ENCODE data around the gene CELF3. TPM values are rescaled to one million over a fixed set of nuclear protein-coding genes. Genes with fewer than 3 reads are reported as not detected.

CELF3 gene
- total RNA-seq, 2 experiments from 2014 or later: not detected

- ChIA-PET CTCF (interaction anchor here (0.8 to 1.1 kb wide), 2 partner anchors 112 to 134 kb away, joined by 3 to 4 read pairs; no protein-coding TSS in a partner anchor), POLR2A (no interaction called here)
- Mint-ChIP-seq H3K27me3 (no peaks in the 10 kb centered on the region), H3K4me1 (ENCODE audit: low read depth) (no peaks in the 10 kb centered on the region), H3K9me3 (no peaks in the 10 kb centered on the region), H3K4me3 (no peak overlapping the region), H3K36me3 (ENCODE audit: low read depth) (no peaks in the 10 kb centered on the region), H3K27ac (no peak overlapping the region)
- intact Hi-C loops (cut with micrococcal nuclease): no loop called here
- TF ChIP-seq, protein P1, sequence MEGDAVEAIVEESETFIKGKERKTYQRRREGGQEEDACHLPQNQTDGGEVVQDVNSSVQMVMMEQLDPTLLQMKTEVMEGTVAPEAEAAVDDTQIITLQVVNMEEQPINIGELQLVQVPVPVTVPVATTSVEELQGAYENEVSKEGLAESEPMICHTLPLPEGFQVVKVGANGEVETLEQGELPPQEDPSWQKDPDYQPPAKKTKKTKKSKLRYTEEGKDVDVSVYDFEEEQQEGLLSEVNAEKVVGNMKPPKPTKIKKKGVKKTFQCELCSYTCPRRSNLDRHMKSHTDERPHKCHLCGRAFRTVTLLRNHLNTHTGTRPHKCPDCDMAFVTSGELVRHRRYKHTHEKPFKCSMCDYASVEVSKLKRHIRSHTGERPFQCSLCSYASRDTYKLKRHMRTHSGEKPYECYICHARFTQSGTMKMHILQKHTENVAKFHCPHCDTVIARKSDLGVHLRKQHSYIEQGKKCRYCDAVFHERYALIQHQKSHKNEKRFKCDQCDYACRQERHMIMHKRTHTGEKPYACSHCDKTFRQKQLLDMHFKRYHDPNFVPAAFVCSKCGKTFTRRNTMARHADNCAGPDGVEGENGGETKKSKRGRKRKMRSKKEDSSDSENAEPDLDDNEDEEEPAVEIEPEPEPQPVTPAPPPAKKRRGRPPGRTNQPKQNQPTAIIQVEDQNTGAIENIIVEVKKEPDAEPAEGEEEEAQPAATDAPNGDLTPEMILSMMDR (IDR thresholded peaks at IDR 0.05): no peak
- DNase-seq (no peak), ATAC-seq (no peak)
Observed at GRCh38 chr1:151705753-151706463, 10.7 kb downstream of the CELF3 start.

- Mint-ChIP-seq H3K9me3 (no peaks in the 10 kb centered on the region), H3K4me3 (no peak overlapping the region), H3K36me3 (ENCODE audit: low read depth) (no peaks in the 10 kb centered on the region), H3K27ac (no peak overlapping the region), H3K27me3 (no peaks in the 10 kb centered on the region), H3K4me1 (ENCODE audit: low read depth) (no peaks in the 10 kb centered on the region)
- DNase-seq: no peak
- POLR2A ChIA-PET: no interaction called here
- no peak for ATAC-seq
- intact Hi-C loops (cut with micrococcal nuclease): no loop called here
- CTCF ChIA-PET: interaction anchor here (1.1 kb wide), 1 partner anchor 111 kb away, joined by 4 read pairs; no protein-coding TSS in a partner anchor
- TF ChIP-seq, protein P1 (IDR thresholded peaks at IDR 0.05): no peak
Observed at GRCh38 chr1:151705146-151705545, 11.5 kb downstream of the CELF3 start.

DNA sequence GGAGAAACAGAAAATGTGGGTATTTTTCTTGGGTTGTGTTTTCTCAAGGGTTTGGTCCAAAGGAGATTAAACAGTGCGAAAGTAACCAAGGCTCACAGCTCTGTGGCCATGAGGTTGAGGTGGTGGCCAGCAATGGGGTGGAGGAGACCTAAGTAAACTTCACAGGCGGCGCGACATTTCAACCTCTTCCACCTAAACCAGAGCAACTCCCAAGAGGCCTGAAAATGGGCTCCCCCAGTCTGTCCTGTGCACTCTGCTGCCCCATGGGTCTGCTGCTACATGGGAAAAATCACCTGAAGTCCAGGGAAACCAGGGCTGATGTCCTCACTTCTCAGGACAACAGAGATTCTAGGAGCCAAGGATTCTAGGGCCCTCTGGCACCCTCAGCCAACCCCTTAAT, 12.4 kb downstream of the CELF3 start:
- no peak for ATAC-seq
- Mint-ChIP-seq H3K27ac (no peak overlapping the region), H3K27me3 (no peaks in the 10 kb centered on the region), H3K4me1 (ENCODE audit: low read depth) (no peaks in the 10 kb centered on the region), H3K4me3 (no peak overlapping the region), H3K36me3 (ENCODE audit: low read depth) (no peaks in the 10 kb centered on the region), H3K9me3 (no peaks in the 10 kb centered on the region)
- DNase-seq: no peak
- ChIA-PET POLR2A (no interaction called here), CTCF (no interaction called here)
- intact Hi-C loops (cut with micrococcal nuclease): no loop called here
- TF ChIP-seq, protein P1 (IDR thresholded peaks at IDR 0.05): no peak

DNA sequence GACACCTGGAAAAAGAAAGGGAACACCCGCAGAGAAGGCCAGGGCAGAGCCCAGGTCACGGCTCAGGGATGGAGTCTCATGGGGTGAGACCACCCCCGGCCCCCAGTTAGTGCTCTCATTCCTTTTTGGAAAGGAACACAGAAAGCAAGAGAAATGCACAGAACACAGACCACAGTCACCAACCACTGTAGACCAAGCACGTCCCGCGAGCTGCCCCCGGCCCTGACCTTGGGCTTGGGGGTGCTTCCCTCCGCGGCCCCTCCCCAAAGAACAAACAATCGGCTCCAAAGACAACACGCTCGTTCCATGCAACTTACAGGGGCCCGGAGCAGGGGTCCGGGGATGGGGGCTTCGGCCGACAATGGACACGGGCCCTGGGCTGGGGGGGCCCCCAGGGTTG, 12.8 kb downstream of the CELF3 start:
- Mint-ChIP-seq H3K27me3 (no peaks in the 10 kb centered on the region), H3K27ac (no peak overlapping the region), H3K4me3 (no peak overlapping the region), H3K4me1 (ENCODE audit: low read depth) (no peaks in the 10 kb centered on the region), H3K36me3 (ENCODE audit: low read depth) (no peaks in the 10 kb centered on the region), H3K9me3 (no peaks in the 10 kb centered on the region)
- intact Hi-C loops (cut with micrococcal nuclease): no loop called here
- TF ChIP-seq, protein P1 (IDR thresholded peaks at IDR 0.05): no peak
- no peak for ATAC-seq
- ChIA-PET POLR2A (no interaction called here), CTCF (no interaction called here)
- DNase-seq: no peak

GRCh38 chr1:151702936-151703335, 13.7 kb downstream of the CELF3 start:
- TF ChIP-seq, protein P1 (IDR thresholded peaks at IDR 0.05): no peak
- Mint-ChIP-seq H3K4me3 (no peak overlapping the region), H3K27me3 (no peaks in the 10 kb centered on the region), H3K9me3 (no peaks in the 10 kb centered on the region), H3K27ac (no peak overlapping the region), H3K36me3 (ENCODE audit: low read depth) (no peaks in the 10 kb centered on the region), H3K4me1 (ENCODE audit: low read depth) (no peaks in the 10 kb centered on the region)
- CTCF ChIA-PET: no interaction called here
- intact Hi-C loops (cut with micrococcal nuclease): no loop called here
- DNase-seq: no peak
- ATAC-seq: no peak
- POLR2A ChIA-PET: no interaction called here
